ENCODE results near the gene FAM98C.
A peak's percentile ranks its signal among the peaks of the same experiment; 100 is the strongest.

The FAM98C gene

GRCh38 chr19:38381138-38381537 lies 21.8 kb upstream of the FAM98C start:
- no peak for DNase-seq

GRCh38 chr19:38383184-38383583 lies 19.7 kb upstream of the FAM98C start:
- DNase-seq, result no peak

GRCh38 chr19:38383743-38384142 lies 19.1 kb upstream of the FAM98C start:
- no peak for DNase-seq

GRCh38 chr19:38384209-38385027 lies 18.5 kb upstream of the FAM98C start:
- no peak for DNase-seq

- DNase-seq, result no peak
These were observed 17.7 kb upstream of the FAM98C start for GRCh38 chr19:38385057-38385803.

GRCh38 chr19:38385804-38386257 lies 17.1 kb upstream of the FAM98C start:
- DNase-seq, result no peak

- DNase-seq, result no peak
These were observed 16.5 kb upstream of the FAM98C start for GRCh38 chr19:38386300-38386970.

- no peak for DNase-seq
These were observed 15.8 kb upstream of the FAM98C start for GRCh38 chr19:38386971-38387549.

GRCh38 chr19:38387550-38388348 lies 15.1 kb upstream of the FAM98C start, which contains the start of gene GGN:
Gene GGN, minus strand, starts transcription at chr19:38388034. Its CDS starts 773 bp downstream, at chr19:38387261.
- DNase-seq, result peak; percentile 94

- DNase-seq, result no peak
These were observed 14.4 kb upstream of the FAM98C start, which contains the start of gene SPRED3 for GRCh38 chr19:38388349-38389100. Gene SPRED3, plus strand, starts transcription at chr19:38388697. Its CDS starts 1,606 bp downstream, at chr19:38390303.

- DNase-seq, result peak; percentile 67
These were observed 13.6 kb upstream of the FAM98C start for GRCh38 chr19:38389101-38389925.

- no peak for DNase-seq
These were observed 12.7 kb upstream of the FAM98C start for GRCh38 chr19:38389957-38390924.

GRCh38 chr19:38391911-38392464 lies 10.9 kb upstream of the FAM98C start:
- DNase-seq, result no peak

- no peak for DNase-seq
These were observed 10.1 kb upstream of the FAM98C start for GRCh38 chr19:38392707-38393308.

- no peak for DNase-seq
These were observed 8.4 kb upstream of the FAM98C start for GRCh38 chr19:38394488-38394887.

- DNase-seq, result no peak
These were observed 7.3 kb upstream of the FAM98C start for GRCh38 chr19:38395381-38396114.

- no peak for DNase-seq
These were observed 3.8 kb upstream of the FAM98C start for GRCh38 chr19:38399081-38399480.

- DNase-seq, result no peak
These were observed 3.4 kb upstream of the FAM98C start for GRCh38 chr19:38399537-38399936.

Data from amniotic stem cell (primary cell).